ENCODE results near the gene GPC1.

Gene GPC1

GRCh38 chr2:240465268-240465764 lies 29.9 kb downstream of the GPC1 start:
- DNase-seq (ENCODE audit: low read depth in 2 of 2, low spot score in 1 of 2): no peak

- DNase-seq (ENCODE audit: low read depth in 2 of 2, low spot score in 1 of 2): no peak
These were observed 30.5 kb downstream of the GPC1 start for GRCh38 chr2:240465765-240466578.

GRCh38 chr2:240466579-240467148 lies 31.2 kb downstream of the GPC1 start:
- DNase-seq (ENCODE audit: low read depth in 2 of 2, low spot score in 1 of 2): no peak

- DNase-seq (ENCODE audit: low read depth in 2 of 2, low spot score in 1 of 2): no peak
These were observed 31.7 kb downstream of the GPC1 start for GRCh38 chr2:240467149-240467642.

GRCh38 chr2:240467659-240468302 lies 32.3 kb downstream of the GPC1 start:
- no peak for DNase-seq (ENCODE audit: low read depth in 2 of 2, low spot score in 1 of 2)

GRCh38 chr2:240468303-240469238 lies 33.1 kb downstream of the GPC1 start:
- DNase-seq (ENCODE audit: low read depth in 2 of 2, low spot score in 1 of 2): no peak

GRCh38 chr2:240469239-240469636 lies 33.8 kb downstream of the GPC1 start:
- no peak for DNase-seq (ENCODE audit: low read depth in 2 of 2, low spot score in 1 of 2)

- DNase-seq (ENCODE audit: low read depth in 2 of 2, low spot score in 1 of 2): no peak
These were observed 34.3 kb downstream of the GPC1 start for GRCh38 chr2:240469740-240470139.

GRCh38 chr2:240472078-240472790 lies 36.8 kb downstream of the GPC1 start:
- DNase-seq (ENCODE audit: low read depth in 2 of 2, low spot score in 1 of 2): no peak

GRCh38 chr2:240473211-240473610 lies 37.7 kb downstream of the GPC1 start:
- DNase-seq (ENCODE audit: low read depth in 2 of 2, low spot score in 1 of 2): no peak

GRCh38 chr2:240477916-240478315 lies 42.5 kb downstream of the GPC1 start:
- DNase-seq (ENCODE audit: low read depth in 2 of 2, low spot score in 1 of 2): no peak

GRCh38 chr2:240478346-240479110 lies 43.1 kb downstream of the GPC1 start:
- no peak for DNase-seq (ENCODE audit: low read depth in 2 of 2, low spot score in 1 of 2)

- DNase-seq (ENCODE audit: low read depth in 2 of 2, low spot score in 1 of 2): no peak
These were observed 43.6 kb downstream of the GPC1 start for GRCh38 chr2:240479111-240479501.

- no peak for DNase-seq (ENCODE audit: low read depth in 2 of 2, low spot score in 1 of 2)
These were observed 45.6 kb downstream of the GPC1 start for GRCh38 chr2:240480834-240481623.

- no peak for DNase-seq (ENCODE audit: low read depth in 2 of 2, low spot score in 1 of 2)
These were observed 46.3 kb downstream of the GPC1 start for GRCh38 chr2:240481720-240482119.

- no peak for DNase-seq (ENCODE audit: low read depth in 2 of 2, low spot score in 1 of 2)
These were observed 46.7 kb downstream of the GPC1 start for GRCh38 chr2:240482141-240482540.

- DNase-seq (ENCODE audit: low read depth in 2 of 2, low spot score in 1 of 2): no peak
These were observed 56.0 kb downstream of the GPC1 start for GRCh38 chr2:240491483-240491882.

GRCh38 chr2:240494194-240494793 lies 58.8 kb downstream of the GPC1 start:
- no peak for DNase-seq (ENCODE audit: low read depth in 2 of 2, low spot score in 1 of 2)

Data from stimulated activated CD8-positive, alpha-beta memory T cell treated with anti-CD3 and anti-CD28 coated beads, Interleukin-4, amount 100 ng/mL, for 4 hours (primary cell).